K562 (cell line): ENCODE results near the gene C11orf54. TPM values are rescaled to one million over a fixed set of nuclear protein-coding genes. Genes with fewer than 3 reads are reported as not detected.

Experiments
- ATAC-seq: fragments of 200-7000 bp; cut with Tn5 transposase; 3 replicates; pipeline ENCODE4 v1.9.1; 2020; ENCODE audit warnings: moderate library complexity
- BruUV-seq: library from RNA; stranded (reverse); fragments of 400-500 nt; replicated peaks from 2 replicates; lab custom pipeline; 2021; lab: Mats Ljungman, UMichigan
- CTCF ChIA-PET: fragments of 300-600 bp; formaldehyde crosslinking; extraction: SDS; loops from one replicate; lab custom pipeline; 2021; ENCODE audit warnings: low intra/inter-chr PET ratio; lab: Yijun Ruan, JAX
- POLR2A ChIA-PET: fragments of 300-600, 350-650 bp; sonication (Branson Sonifier 250); formaldehyde crosslinking; extraction: SDS; loops from one replicate; lab custom pipeline; 2021; ENCODE audit warnings: antibody characterized with exemption, inconsistent platforms; lab: Yijun Ruan, JAX
- DNase-seq, 4 experiments: peaks; one replicate each; pipeline versions ENCODE4 v3.0.0 to v3.0.0-alpha.2; 2011 to 2018; ENCODE audit warnings: low spot score in 3 of 4, mixed read lengths in 3 of 4; ENCODE audit errors: extremely low read depth in 1 of 4
- FAIRE-seq: peaks from 2 replicates; lab custom pipeline; 2011; peaks lifted over from hg19 to GRCh38; lab: Jason Lieb, UNC
- H2AFZ ChIP-seq: 2 replicates; pipeline ENCODE4 v1.6.0; 2011; ENCODE audit warnings: low read depth, low read length, control low read depth, inconsistent platforms
- H3K27ac ChIP-seq: fragments of 200-600 bp; 3 replicates; pipeline ENCODE4 v1.8.0; 2011; ENCODE audit warnings: low read depth, mild to moderate bottlenecking, control low read depth, inconsistent platforms, low read length, moderate library complexity, mixed read lengths; ENCODE audit errors: extremely low read depth
- H3K27me3 ChIP-seq, 2 experiments: fragments of 300-600 bp in 1 of 2; 2 replicates in 1 of 2; 3 replicates in 1 of 2; pipeline versions ENCODE4 v1.6.0 to v1.8.0; 2011; ENCODE audit warnings: inconsistent platforms in 2 of 2, low read length in 2 of 2, mild to moderate bottlenecking in 1 of 2, mixed read lengths in 1 of 2, moderate library complexity in 1 of 2; ENCODE audit not compliant: control insufficient read depth in 2 of 2, insufficient read depth in 2 of 2
- H3K36me3 ChIP-seq: fragments of 300-600 bp; 3 replicates; pipeline ENCODE4 v1.8.0; 2011; ENCODE audit warnings: mild to moderate bottlenecking, low read length, inconsistent platforms; ENCODE audit not compliant: control insufficient read depth, insufficient read depth
- H3K4me1 ChIP-seq, 2 experiments: fragments of 200-600 bp in 1 of 2; replicated peaks in 1 of 2; 2 replicates in 1 of 2; 3 replicates in 1 of 2; pipeline versions ENCODE4 v1.5.1 to v1.8.0; 2011; ENCODE audit warnings: inconsistent platforms in 2 of 2, low read length in 2 of 2, mild to moderate bottlenecking in 1 of 2, mixed read lengths in 1 of 2, moderate library complexity in 1 of 2; ENCODE audit not compliant: control insufficient read depth in 2 of 2, insufficient read depth in 2 of 2
- H3K4me2 ChIP-seq: 2 replicates; pipeline ENCODE4 v1.6.1; 2011; ENCODE audit warnings: low read length, control low read depth, inconsistent platforms, mixed read lengths; ENCODE audit not compliant: insufficient read depth
- H3K4me3 ChIP-seq: fragments of 200-600 bp; sonication (generic), shearing (Covaris generic); 2 replicates; pipeline ENCODE4 v1.5.1; 2016; ENCODE audit warnings: control low read depth, inconsistent platforms
- H3K79me2 ChIP-seq: fragments of 200-600 bp; 3 replicates; pipeline ENCODE4 v1.8.0; 2011; ENCODE audit warnings: low read length, inconsistent platforms; ENCODE audit not compliant: control insufficient read depth, insufficient read depth
- H3K9ac ChIP-seq, 2 experiments: 2 replicates each; pipeline versions ENCODE4 v1.6.0 to v1.6.1; 2011; ENCODE audit warnings: low read depth in 2 of 2, low read length in 2 of 2, control low read depth in 1 of 2, inconsistent platforms in 1 of 2, mild to moderate bottlenecking in 1 of 2, mixed read lengths in 1 of 2; ENCODE audit not compliant: insufficient read depth in 1 of 2
- H3K9me1 ChIP-seq: one replicate; pipeline ENCODE4 v1.6.0; 2011; ENCODE audit warnings: inconsistent platforms, mild to moderate bottlenecking, low read length, moderate library complexity; ENCODE audit not compliant: control insufficient read depth, insufficient read depth
- H3K9me3 ChIP-seq: replicated peaks from 2 replicates; pipeline ENCODE4 v1.5.1; 2011; ENCODE audit warnings: low read depth, low read length, inconsistent platforms; ENCODE audit not compliant: control insufficient read depth, insufficient read depth
- H4K20me1 ChIP-seq: replicated peaks from 2 replicates; pipeline ENCODE4 v1.6.1; 2011; ENCODE audit warnings: low read length, inconsistent platforms, mixed read lengths; ENCODE audit not compliant: control insufficient read depth, insufficient read depth
- ATF7 ChIP-seq: fragments of 450-650 bp; IDR thresholded peaks from 2 replicates; pipeline ENCODE4 v1.7.1; 2014; ENCODE audit warnings: mild to moderate bottlenecking, moderate library complexity
- C11orf30 ChIP-seq: fragments of 450-650 bp; IDR thresholded peaks from 2 replicates; pipeline ENCODE4 v1.6.1; 2016; ENCODE audit warnings: low read depth, mild to moderate bottlenecking
- ELF1 ChIP-seq: fragments of 200-800 bp; sonication (Bioruptor generic); IDR thresholded peaks from 2 replicates; pipeline ENCODE4 v1.6.1; 2016; ENCODE audit warnings: missing genetic modification characterization, missing compliant biosample characterization
- IRF1 ChIP-seq: sonication (generic); formaldehyde crosslinking; IDR thresholded peaks from 2 replicates; pipeline ENCODE4 v1.8.0; 2022; ENCODE audit warnings: missing genetic modification reagents, mild to moderate bottlenecking, borderline replicate concordance
- MAFF ChIP-seq: IDR thresholded peaks from 2 replicates; pipeline ENCODE4 v1.6.1; 2012; ENCODE audit warnings: low read length, improper control_type of control experiment
- MAFG ChIP-seq: fragments of 450-650 bp; conservative IDR thresholded peaks from 2 replicates; pipeline ENCODE4 v1.6.1; 2016; ENCODE audit warnings: missing genetic modification characterization, missing compliant biosample characterization
- MAFK ChIP-seq: IDR thresholded peaks from 2 replicates; pipeline ENCODE4 v1.6.1; 2011; ENCODE audit warnings: low read length, improper control_type of control experiment
- MLLT1 ChIP-seq, 2 experiments: fragments of 450-650 bp; IDR thresholded peaks; 2 replicates each; pipeline ENCODE4 v1.6.1; 2016
- ZNF316 ChIP-seq: fragments of 450-650 bp; IDR thresholded peaks from 2 replicates; pipeline ENCODE4 v1.6.1; 2016
- ZNF586 ChIP-seq: fragments of 450-650 bp; formaldehyde crosslinking; conservative IDR thresholded peaks from 2 replicates; pipeline ENCODE4 v1.4.0; 2020; ENCODE audit warnings: mild to moderate bottlenecking, moderate library complexity
- WGBS: fragments of 100-300 bp; shearing (Covaris generic); methylation state at CpG from one replicate; pipeline ENCODE4 v1.1.6; 2016; ENCODE audit warnings: low coverage, mixed read lengths; ENCODE audit not compliant: insufficient coverage; ENCODE audit errors: missing lambda C conversion rate; 5-methylcytosine and 5-hydroxymethylcytosine counted together
- in situ Hi-C: fragments of 300-500 bp; cut with MboI; formaldehyde crosslinking; loops from 4 replicates; pipeline ENCODE4 v1.15.0; 2018; ENCODE audit warnings: inconsistent platforms, mixed read lengths
- intact Hi-C: fragments of 100-400 bp; cut with micrococcal nuclease; formaldehyde crosslinking; loops from 2 replicates; pipeline ENCODE4 v1.14.2; 2022
- polyA plus RNA-seq, 8 experiments: library from polyadenylated mRNA; depleted of rRNA in 4 of 8; stranded (reverse) in 5 of 8; unstranded in 3 of 8; fragments of >200 nt; fragmentation: Nextera tagmentation in 2 of 8; fragmentation: Illumina TruSeq in 1 of 8; extraction: Ambion mirVana in 2 of 8; extraction: Trizol in 1 of 8; gene quantifications; 2 replicates each; pipeline versions ENCODE4 v1.2.1 to v1.2.3, GENCODE V29; 2011 to 2014; ENCODE audit warnings: inconsistent platforms in 1 of 8, missing spikeins in 1 of 8
- total RNA-seq, 7 experiments: library from RNA; depleted of rRNA in 6 of 7; stranded (reverse); fragments of >200 nt in 6 of 7; fragmentation: Illumina TruSeq in 2 of 7; extraction: Trizol in 2 of 7; gene quantifications; 2 replicates each; pipeline versions ENCODE4 v1.2.1 to v1.2.3, GENCODE V29; 2011 to 2021; ENCODE audit warnings: low replicate concordance in 1 of 7
- TF ChIP-seq, protein P1 (sequence below), 2 experiments: fragments of 450-650 bp; formaldehyde crosslinking in 1 of 2; IDR thresholded peaks; 2 replicates each; pipeline versions ENCODE4 v1.4.0 to v1.6.1; 2014 to 2020; ENCODE audit warnings: mild to moderate bottlenecking in 2 of 2, borderline replicate concordance in 1 of 2, low read depth in 1 of 2

The C11orf54 gene
- total and polyA plus RNA-seq, 9 of the 15 experiments (the other 6 are each of a cell fraction or from before 2014, with no cell fraction given), result 13.4 to 33.0 (median 23.1) TPM

DNA sequence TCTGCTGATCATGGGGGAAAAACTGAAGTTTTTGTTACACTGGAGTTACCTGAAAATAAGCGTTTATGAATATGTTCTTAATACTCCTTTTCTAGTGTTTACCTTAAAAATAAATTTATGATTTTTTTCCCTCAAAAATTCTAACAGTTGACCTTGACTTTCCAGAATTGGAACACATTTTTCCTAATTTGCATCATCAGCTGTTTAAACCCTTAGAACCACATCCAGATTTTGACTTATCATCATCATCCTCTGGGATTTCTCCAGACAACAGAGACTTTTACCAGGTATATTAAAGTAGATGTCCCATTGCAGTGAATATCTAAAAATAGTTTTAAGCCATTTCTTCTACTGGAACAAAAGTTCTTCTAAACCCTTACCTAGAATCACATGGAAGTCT is 17.4 kb upstream of the C11orf54 start:
- Histone ChIP-seq H3K4me2 (no peak overlapping the region), H4K20me1 (no peaks in the 10 kb centered on the region), H3K36me3 (peaks cover 88% of the 10 kb centered on the region), H3K27me3 (no peaks in the 10 kb centered on the region), H3K4me1 (peaks cover 0 to 4% of the 10 kb centered on the region in 2 experiments; a peak in 4 of 5 replicates), H3K79me2 (peaks cover 4% of the 10 kb centered on the region; the same call in 2 of the 3 replicates), H3K9me3 (no peaks in the 10 kb centered on the region), H2AFZ (no peak overlapping the region), H3K4me3 (no peak overlapping the region), H3K9me1 (no peaks in the 10 kb centered on the region), H3K27ac (no peak overlapping the region), H3K9ac (no peak overlapping the region)
- ATAC-seq, result no peak
- ChIA-PET CTCF (no interaction called here), POLR2A (interaction anchor here (2.1 kb wide), 1 partner anchor 10 kb away, joined by 7 read pairs; no protein-coding TSS in a partner anchor)
- no peak for FAIRE-seq
- intact Hi-C loops, result no loop called here
- BruUV-seq, result no TSS peak
- in situ Hi-C loops, result no loop called here
- no peak for DNase-seq
- TF ChIP-seq ZNF586, result no peak
- TF ChIP-seq, protein P1, sequence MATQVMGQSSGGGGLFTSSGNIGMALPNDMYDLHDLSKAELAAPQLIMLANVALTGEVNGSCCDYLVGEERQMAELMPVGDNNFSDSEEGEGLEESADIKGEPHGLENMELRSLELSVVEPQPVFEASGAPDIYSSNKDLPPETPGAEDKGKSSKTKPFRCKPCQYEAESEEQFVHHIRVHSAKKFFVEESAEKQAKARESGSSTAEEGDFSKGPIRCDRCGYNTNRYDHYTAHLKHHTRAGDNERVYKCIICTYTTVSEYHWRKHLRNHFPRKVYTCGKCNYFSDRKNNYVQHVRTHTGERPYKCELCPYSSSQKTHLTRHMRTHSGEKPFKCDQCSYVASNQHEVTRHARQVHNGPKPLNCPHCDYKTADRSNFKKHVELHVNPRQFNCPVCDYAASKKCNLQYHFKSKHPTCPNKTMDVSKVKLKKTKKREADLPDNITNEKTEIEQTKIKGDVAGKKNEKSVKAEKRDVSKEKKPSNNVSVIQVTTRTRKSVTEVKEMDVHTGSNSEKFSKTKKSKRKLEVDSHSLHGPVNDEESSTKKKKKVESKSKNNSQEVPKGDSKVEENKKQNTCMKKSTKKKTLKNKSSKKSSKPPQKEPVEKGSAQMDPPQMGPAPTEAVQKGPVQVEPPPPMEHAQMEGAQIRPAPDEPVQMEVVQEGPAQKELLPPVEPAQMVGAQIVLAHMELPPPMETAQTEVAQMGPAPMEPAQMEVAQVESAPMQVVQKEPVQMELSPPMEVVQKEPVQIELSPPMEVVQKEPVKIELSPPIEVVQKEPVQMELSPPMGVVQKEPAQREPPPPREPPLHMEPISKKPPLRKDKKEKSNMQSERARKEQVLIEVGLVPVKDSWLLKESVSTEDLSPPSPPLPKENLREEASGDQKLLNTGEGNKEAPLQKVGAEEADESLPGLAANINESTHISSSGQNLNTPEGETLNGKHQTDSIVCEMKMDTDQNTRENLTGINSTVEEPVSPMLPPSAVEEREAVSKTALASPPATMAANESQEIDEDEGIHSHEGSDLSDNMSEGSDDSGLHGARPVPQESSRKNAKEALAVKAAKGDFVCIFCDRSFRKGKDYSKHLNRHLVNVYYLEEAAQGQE (IDR thresholded peaks at IDR 0.05; ENCODE audit: borderline replicate concordance), result no peak
- TF ChIP-seq, protein P1 (CRISPR knock-in tag; IDR thresholded peaks at IDR 0.05; ENCODE audit: low read depth), result no peak
- peak; percentile 56 for TF ChIP-seq C11orf30
- no peak for TF ChIP-seq ATF7
- no peak for TF ChIP-seq MLLT1 (IDR thresholded peaks at IDR 0.05)
- peak; percentile 83 for TF ChIP-seq ZNF316
- TF ChIP-seq MAFG (tag), result peak; percentile 29; the same call in 1 of the 2 replicates
- TF ChIP-seq MAFF, result peak; percentile 41; the same call in 1 of the 2 replicates
- no peak for TF ChIP-seq IRF1 (CRISPR knock-in tag)
- no peak for TF ChIP-seq ELF1
- TF ChIP-seq MAFK, result 0 out of 2 replicates have a peak, but pooled peaks have one; percentile 29
- WGBS, result 89% methylated on average over 1 of the region's 1 CpG
